Stimulated activated CD8-positive, alpha-beta memory T cell treated with anti-CD3 and anti-CD28 coated beads, Interleukin-7, amount 100 ng/mL, for 1 hour (primary cell): ENCODE data around the gene MICAL2.

Experiments
- DNase-seq, 2 donors: peaks; one replicate each; pipeline ENCODE4 v3.0.0-alpha.2; 2020; ENCODE audit warnings: low read depth in 2 of 2

MICAL2 gene

GRCh38 chr11:12098601-12099000, 11.8 kb upstream of the MICAL2 start:
- no peak for DNase-seq

GRCh38 chr11:12099132-12099873, 11.1 kb upstream of the MICAL2 start:
- no peak for DNase-seq

DNA sequence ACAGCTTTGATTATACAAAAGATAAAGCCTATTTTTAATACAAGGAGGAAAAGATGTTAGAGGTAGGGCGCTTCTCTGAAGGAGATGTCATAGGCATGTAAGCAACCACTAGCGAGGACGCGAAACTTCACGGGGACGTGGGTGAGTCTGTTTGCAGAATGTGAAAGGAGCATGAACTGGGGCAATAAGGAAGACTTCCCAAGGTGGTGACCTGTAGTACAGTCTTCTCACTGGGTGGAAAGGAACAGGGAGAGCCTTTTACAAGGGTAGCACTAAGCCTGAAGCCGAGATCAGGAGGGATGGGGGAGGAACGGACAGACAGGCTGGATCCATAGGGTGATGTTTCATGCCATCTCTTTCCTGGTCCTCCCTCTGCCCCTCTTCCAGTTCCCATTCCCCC, 10.0 kb upstream of the MICAL2 start:
- DNase-seq: no peak

DNA sequence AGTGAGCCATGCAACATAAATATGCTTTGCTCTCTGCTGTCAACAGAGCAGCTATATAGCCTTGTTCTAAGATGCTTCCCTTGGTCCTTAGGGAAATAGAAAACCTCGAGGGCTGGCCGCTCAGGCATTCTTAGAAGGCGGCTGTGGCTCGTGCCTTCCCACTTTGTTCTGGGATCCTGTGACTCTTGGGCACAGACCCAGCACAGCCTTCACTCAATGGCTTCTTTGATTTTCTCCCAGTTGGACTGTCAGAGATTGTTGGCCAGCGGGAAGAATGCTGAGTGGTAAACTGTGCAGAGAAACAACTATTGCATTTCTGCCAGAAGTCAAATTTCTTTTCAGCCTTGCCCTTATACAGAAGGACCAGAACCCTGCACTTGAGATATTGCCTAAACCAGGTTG, 9.5 kb upstream of the MICAL2 start:
- no peak for DNase-seq

DNA sequence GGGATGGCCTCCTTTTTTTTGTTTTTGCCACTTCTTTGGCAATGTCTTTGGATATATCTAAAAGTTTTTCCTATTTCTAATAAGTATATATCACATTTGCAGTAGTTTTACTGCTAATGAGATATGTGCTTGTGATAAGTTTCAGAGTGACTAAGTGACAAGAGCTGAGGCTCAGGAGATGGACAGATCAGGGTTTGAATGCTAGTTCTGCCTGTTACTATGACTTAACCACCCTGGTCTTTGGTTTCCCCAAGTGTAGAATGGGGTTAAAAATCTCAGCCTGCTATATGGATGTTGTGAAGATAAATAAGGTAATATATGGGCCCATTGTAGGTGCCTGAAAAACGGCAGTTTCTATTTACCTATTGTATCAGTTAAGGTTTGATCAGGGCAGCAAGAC, 9.1 kb upstream of the MICAL2 start:
- DNase-seq: no peak

DNA sequence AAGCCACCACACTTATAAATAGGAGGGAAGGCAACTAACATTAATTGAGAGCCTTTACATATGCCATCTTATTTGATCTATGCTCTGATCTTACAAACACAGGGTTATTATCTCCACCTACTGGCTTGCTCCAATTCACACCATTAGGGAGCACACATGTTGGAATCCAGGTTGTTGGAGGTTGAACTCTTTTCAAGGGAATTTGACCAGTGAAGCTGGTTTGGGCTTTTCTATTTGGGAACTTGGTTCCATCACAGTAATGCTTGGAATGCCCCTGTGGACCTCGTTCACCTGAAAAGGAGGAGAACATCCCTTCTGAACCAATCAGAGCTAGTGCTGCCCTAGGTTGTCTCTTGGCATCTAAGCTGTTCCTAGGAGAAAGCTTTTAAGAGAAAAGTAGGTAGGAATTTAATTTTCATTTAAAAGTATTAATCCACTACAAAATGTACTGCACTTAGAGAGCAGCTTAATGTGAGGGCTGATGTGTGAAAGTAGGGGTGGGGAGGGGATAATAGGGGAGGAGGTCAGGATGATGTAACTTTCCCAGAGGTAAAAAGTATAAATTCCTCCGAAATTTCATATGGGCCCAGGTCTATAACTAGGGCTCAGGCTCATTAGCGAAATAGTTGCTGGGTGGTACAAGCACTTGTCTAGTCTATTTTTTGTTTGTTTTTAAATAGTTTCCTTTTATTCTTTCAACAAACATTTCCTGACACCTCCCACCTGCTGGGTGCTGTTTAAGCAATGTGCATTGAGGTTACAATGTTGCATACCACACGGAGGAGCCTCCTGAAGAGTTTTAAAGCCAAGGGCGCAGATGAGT, 7.6 kb upstream of the MICAL2 start:
- DNase-seq: no peak

DNA sequence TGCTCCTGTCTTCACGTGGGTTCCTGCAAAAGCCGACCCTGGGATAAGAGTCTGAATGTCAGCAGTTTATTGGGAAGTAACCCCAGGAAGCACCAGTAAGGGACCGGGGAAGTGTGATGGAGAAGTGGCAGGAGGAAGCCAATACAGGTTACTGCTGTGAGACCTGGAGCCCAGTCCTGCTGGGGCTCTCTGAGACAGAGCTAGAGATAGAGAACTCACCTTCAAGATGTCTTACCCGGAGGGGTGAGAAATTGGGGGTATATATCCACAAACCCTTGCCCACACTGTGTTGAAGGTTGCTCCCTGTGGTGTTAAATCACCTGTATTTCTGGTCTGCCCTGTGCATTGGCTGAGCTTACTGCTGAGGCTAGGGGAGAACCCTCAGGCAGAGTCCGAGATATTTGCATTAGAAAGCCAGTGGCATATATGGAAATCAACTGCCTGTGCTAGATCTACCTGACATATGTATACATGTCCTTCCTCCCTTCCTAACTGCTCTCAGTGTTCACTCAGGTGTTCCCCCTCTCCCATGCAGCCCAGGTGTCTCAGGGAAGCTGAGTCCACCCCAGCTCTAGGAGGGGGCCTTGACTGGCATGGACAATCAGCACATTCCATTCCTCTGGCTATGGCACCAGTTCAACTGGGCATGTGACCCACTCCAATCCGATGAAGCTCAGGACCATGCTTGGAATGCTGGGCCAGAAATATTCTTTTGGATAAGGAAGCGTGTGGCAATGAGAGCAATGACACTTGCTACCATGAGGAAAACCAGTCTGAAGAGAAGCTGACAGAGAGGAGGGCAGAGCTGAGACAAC, 6.8 kb upstream of the MICAL2 start:
- DNase-seq: no peak

DNA sequence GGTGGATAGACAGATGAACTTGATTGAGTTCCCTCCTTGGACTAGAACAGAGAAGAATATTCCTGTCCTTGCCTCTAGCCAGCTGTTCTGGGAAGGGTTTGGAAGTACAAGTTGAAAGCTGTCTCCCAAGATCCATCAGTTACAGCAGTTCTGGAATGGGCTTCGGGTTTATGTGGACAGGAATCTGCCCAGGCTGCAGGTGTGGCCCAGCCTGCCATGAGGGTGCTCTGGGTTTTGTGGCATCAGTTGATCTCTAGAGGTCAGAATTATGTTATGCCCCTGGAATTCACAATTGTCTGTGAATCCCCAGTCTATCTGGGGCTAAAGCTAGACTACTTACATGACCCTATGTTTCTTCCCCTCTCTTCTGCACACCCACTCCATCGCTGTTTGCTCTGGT, 4.9 kb upstream of the MICAL2 start:
- no peak for DNase-seq

- no peak for DNase-seq
Observed at GRCh38 chr11:12106101-12106500, 4.3 kb upstream of the MICAL2 start.

DNA sequence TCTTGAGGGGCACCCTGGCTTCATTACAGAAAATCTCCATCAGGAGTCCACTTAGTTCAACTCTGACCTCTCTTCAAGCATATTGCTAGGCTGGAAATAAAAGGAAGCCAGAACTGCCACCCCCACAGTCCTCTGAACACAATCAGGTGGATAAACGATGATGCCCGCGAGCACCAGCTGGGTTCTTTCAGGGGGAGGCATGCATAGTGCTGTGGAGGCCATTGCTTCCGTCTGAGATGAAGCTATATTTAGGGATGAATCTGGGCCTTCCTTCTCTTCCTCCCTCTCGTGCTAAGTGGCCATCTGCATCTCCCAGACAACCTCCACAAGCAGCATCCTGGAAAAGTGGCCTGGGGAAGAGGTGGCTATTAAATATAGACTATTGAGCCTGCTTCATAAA, 3.9 kb upstream of the MICAL2 start:
- no peak for DNase-seq

- no peak for DNase-seq
Observed at GRCh38 chr11:12108875-12109453, 1.4 kb upstream of the MICAL2 start.

- DNase-seq: no peak
Observed at GRCh38 chr11:12109591-12110196, 696 bp upstream of the MICAL2 start.

DNA sequence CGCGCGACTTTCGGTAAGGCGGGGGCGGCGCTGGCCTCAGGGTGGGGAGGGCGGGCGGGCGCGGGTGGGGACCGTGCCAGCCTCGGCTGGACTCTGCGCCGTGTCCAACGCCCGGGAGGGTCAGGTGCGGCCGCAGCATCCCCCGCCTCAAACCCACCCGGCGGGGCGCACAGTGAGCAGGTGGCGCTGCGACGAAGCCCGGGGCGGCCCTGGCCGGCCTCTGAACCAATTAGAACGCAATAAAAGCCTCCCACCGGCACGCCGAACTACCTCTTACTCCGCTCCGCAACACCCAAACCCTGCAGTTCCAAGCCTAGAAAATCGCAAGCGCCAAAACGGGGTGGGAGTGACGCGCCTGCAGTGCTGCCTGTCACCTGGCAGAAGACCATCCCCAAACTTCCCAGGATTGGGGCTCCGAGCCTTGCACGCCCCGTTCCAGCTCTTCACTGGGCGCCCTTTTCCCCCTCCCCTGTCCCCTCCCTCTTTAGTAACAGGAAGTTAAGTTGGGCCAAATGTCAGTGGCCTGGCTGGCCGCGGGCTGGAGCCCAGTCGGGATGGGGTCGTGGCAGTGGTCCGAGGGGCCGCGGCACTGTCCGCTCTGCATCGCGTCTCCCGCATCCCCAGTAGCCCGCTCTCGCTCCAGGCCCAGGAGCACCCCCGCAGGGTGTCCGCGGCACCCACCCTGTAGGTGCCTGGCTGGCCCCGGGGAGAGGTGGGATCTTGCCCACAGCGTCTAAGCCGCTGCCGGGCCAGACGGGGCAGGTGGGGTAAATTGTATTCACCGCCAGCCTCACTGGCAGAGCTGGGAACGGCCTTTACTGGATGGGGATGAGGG, 541 bp downstream of the MICAL2 start:
- DNase-seq: no peak

DNA sequence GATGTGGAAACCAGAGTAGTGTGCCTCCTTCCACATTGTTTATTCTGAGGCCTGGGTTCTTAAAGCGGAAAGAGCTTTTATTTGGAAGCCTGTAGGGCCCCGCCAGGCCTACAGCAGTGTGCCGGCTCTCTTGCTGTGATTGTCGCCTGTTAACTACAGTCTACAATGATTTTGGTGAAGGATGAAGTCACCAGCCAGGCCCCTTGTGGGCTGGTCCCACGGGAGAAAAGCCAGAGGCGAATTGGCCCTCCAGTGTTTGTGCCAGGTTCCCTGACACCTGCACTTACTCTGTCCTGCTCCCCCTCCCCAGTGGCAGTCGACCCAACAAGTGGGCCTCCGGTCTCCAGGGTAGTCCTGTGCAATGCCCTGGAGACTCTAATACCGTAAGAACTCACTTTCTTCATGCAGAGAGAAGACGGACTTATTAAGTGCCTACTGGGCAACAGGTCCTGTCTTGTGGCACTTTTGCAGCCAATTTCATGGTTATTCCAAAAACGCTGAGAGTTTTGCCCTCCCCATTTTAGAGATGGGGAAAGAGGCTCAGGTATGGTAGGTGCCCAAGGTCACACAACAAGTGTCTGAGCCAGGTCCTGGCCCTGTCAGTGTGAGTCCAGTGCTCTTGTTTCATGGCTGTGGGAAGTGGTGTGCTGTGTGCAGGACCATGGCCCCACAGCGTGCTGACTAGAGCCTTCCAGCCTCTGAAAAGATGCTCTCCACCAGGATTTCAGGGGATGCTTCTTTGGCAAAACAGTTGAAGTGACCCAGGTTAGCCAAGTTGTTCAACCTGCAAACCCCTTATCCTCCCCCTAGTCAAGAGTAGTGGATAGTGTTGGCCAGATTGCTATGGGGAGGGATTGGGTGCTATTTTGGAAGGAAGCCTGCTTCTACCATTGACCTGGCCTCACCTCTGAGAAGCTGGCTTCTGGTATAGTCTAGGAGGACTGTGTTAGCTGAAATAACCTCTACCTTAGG, 1.4 kb downstream of the MICAL2 start:
- no peak for DNase-seq

GRCh38 chr11:12112750-12113149, 2.4 kb downstream of the MICAL2 start:
- no peak for DNase-seq

- no peak for DNase-seq
Observed at GRCh38 chr11:12113294-12113693, 2.9 kb downstream of the MICAL2 start.

- DNase-seq: no peak
Observed at GRCh38 chr11:12114193-12115033, 4.0 kb downstream of the MICAL2 start.

GRCh38 chr11:12116425-12117032, 6.1 kb downstream of the MICAL2 start:
- DNase-seq: no peak
